ENCODE data around the gene KIFC3. TPM values are rescaled to one million over a fixed set of nuclear protein-coding genes. Genes with fewer than 3 reads are reported as not detected.

The KIFC3 gene
- total and polyA plus RNA-seq, 7 donors = 2.5 to 31.2 (median 10.0) TPM

DNA sequence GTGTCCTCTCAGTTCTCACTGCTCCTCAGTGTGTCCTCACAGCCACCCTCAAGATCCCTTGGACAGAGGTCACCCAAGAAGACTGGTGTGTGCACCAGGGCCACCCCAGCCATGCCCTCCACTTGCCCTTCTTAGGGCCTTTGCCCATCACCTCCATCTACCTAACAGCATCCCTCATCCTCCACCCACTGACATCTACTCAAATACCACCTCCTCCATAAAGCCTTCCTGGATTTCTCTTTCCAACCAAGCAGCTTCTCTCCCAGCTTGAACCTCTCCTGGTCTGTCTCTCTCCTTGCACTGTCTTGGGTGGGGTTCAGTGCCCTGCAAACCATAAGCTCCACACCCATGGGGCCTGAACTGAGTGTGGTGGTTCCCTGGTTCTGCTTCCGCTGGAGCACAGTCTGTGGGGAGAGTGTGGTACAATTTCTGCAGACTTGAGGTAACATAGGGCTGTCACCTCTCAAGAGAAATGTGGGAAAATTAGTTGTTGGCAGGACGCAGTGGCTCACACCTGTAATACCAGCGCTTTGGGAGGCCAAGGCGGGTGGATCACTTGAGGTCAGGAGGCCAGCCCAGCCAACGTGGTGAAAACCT is 52.3 kb downstream of the KIFC3 start:
- intact Hi-C loops (cut with DNase I) = no loop called here
- Histone ChIP-seq H3K36me3 (peaks cover 0 to 23% (median 11%) of the 10 kb centered on the region in 4 donors), H3K27me3 (no peaks in the 10 kb centered on the region), H3K4me1 (no peaks in the 10 kb centered on the region), H3K9me3 (no peaks in the 10 kb centered on the region), H3K27ac (no peak overlapping the region), H3K4me3 (no peak overlapping the region)
- 82 to 88% methylated on average over 5 of the region's 5 CpGs for WGBS, 2 donors
- TF ChIP-seq POLR2A (IDR thresholded peaks at IDR 0.05) (no peak), POLR2AphosphoS5 (IDR thresholded peaks at IDR 0.05) (no peak), EP300 (IDR thresholded peaks at IDR 0.05) (no peak)
- TF ChIP-seq, protein P1, sequence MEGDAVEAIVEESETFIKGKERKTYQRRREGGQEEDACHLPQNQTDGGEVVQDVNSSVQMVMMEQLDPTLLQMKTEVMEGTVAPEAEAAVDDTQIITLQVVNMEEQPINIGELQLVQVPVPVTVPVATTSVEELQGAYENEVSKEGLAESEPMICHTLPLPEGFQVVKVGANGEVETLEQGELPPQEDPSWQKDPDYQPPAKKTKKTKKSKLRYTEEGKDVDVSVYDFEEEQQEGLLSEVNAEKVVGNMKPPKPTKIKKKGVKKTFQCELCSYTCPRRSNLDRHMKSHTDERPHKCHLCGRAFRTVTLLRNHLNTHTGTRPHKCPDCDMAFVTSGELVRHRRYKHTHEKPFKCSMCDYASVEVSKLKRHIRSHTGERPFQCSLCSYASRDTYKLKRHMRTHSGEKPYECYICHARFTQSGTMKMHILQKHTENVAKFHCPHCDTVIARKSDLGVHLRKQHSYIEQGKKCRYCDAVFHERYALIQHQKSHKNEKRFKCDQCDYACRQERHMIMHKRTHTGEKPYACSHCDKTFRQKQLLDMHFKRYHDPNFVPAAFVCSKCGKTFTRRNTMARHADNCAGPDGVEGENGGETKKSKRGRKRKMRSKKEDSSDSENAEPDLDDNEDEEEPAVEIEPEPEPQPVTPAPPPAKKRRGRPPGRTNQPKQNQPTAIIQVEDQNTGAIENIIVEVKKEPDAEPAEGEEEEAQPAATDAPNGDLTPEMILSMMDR (IDR thresholded peaks at IDR 0.05) = no peak
- no peak for DNase-seq

DNA sequence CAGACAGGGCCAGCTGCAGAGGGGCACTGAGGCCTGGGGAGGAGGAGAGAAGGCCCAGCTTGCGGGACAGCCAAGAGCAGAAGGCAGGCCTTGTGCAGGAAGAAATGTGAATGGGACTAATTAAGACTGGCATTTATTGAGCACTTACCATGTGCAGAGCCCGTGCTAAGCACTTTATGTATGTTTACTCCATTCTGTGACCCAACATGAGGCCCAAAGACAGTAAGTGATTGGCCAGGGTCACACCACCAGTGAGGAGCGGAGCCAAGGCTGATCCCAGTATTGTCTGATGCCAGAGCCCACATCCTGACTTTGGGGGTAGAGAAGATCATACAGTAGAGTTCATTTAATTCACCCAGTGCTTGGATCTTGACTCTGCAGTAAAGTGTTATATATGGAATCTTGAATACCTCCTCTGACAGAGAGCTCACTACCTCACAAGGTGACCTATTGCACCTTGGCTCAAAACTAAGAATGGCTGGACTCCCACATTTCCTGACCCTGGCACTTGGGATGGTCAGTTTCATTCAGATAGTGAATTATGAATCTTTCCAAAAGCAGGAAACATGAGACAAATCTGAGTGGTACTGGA is 53.1 kb downstream of the KIFC3 start:
- H3K27ac ChIP-seq = no peak overlapping the region
- intact Hi-C loops (cut with DNase I) = no loop called here
- H3K27me3 ChIP-seq = no peaks in the 10 kb centered on the region
- no peaks in the 10 kb centered on the region for H3K4me1 ChIP-seq
- WGBS, 2 donors = 88 to 89% methylated on average over 3 of the region's 3 CpGs
- no peak for DNase-seq
- TF ChIP-seq POLR2A (IDR thresholded peaks at IDR 0.05) (no peak), POLR2AphosphoS5 (IDR thresholded peaks at IDR 0.05) (no peak), EP300 (IDR thresholded peaks at IDR 0.05) (no peak)
- TF ChIP-seq, protein P1 (IDR thresholded peaks at IDR 0.05) = no peak
- H3K36me3 ChIP-seq = peaks cover 0 to 26% (median 12%) of the 10 kb centered on the region in 4 donors
- H3K9me3 ChIP-seq = no peaks in the 10 kb centered on the region
- H3K4me3 ChIP-seq = no peak overlapping the region

GRCh38 chr16:57748596-57748995 is 53.7 kb downstream of the KIFC3 start:
- intact Hi-C loops (cut with DNase I) = no loop called here
- H3K36me3 ChIP-seq = peaks cover 0 to 30% (median 10%) of the 10 kb centered on the region in 4 donors
- TF ChIP-seq, protein P1 (IDR thresholded peaks at IDR 0.05) = no peak
- TF ChIP-seq POLR2AphosphoS5 (IDR thresholded peaks at IDR 0.05) (no peak), POLR2A (IDR thresholded peaks at IDR 0.05) (no peak), EP300 (IDR thresholded peaks at IDR 0.05) (no peak)
- no peaks in the 10 kb centered on the region for H3K9me3 ChIP-seq
- no peaks in the 10 kb centered on the region for H3K27me3 ChIP-seq
- no peaks in the 10 kb centered on the region for H3K4me1 ChIP-seq
- 90 to 93% methylated on average over 11 of the region's 11 CpGs for WGBS, 2 donors
- no peak overlapping the region for H3K27ac ChIP-seq
- no peak overlapping the region for H3K4me3 ChIP-seq
- DNase-seq = no peak

DNA sequence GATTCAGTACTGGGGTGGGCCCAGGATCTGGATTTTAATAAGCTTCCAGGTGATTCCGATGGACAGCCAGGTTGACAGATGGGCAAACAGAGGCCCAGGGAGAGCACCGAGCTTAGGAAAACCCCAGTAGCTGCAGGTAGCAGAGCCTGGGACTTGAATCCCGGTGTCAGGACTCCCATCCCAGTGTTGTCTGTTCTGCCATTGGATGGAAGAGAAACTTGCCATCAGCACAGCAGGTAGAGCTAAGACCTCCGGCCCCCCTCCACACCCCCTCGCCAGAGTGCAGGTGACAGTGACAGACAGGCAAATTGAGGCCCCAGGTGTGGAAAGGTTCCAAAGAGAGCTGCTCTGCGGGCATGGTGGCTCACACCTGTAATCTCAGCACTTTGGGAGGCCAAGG is 54.3 kb downstream of the KIFC3 start:
- Histone ChIP-seq H3K36me3 (peaks cover 0 to 30% (median 6%) of the 10 kb centered on the region in 4 donors), H3K9me3 (no peaks in the 10 kb centered on the region), H3K27ac (no peak overlapping the region), H3K27me3 (no peaks in the 10 kb centered on the region), H3K4me3 (no peak overlapping the region), H3K4me1 (no peaks in the 10 kb centered on the region)
- DNase-seq = no peak
- 92 to 95% methylated on average over 6 of the region's 6 CpGs for WGBS, 2 donors
- intact Hi-C loops (cut with DNase I) = no loop called here
- TF ChIP-seq POLR2AphosphoS5 (IDR thresholded peaks at IDR 0.05) = no peak
- TF ChIP-seq, protein P1 (IDR thresholded peaks at IDR 0.05) = no peak
- TF ChIP-seq EP300 (IDR thresholded peaks at IDR 0.05) = no peak
- no peak for TF ChIP-seq POLR2A (IDR thresholded peaks at IDR 0.05)

All from sigmoid colon (tissue), 7 donors.